ENCODE data around the gene NR4A1. TPM values are rescaled to one million over a fixed set of nuclear protein-coding genes. Genes with fewer than 3 reads are reported as not detected.
A peak's percentile ranks its signal among the peaks of the same experiment; 100 is the strongest.

The NR4A1 gene
- total RNA-seq, 1 experiment from 2014 or later = 90.7 TPM

DNA sequence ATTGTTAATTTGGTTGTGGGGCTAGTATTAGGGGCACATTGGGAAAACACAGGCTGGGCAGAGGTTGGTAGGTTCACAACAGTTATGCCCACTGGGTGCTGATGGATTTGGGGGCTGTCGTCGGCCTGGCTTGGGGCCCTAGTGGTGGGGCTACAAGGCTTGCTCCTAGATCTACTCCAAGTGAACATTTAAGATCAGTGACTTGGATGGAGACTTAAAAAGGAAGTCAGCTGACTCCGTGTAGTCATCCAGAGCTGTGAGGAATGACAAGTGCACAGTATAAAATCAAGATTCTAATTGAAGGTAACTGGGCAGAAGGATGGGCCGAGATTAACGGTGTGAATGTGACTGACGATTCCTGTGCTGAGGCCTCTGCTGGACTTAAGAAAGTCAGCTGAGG lies 12.8 kb upstream of the NR4A1 start:
- H3K9ac ChIP-seq (ENCODE audit: low read length) = no peak overlapping the region
- H3K27me3 ChIP-seq (ENCODE audit: low read length) = no peaks in the 10 kb centered on the region
- DNase-seq = no peak
- H3F3A ChIP-seq (ENCODE audit: low read length, unreplicated experiment) = no peaks in the 10 kb centered on the region
- peak overlapping the region; percentile 91; the same call in 1 of the 2 replicates for H3K4me3 ChIP-seq (ENCODE audit: low read length)
- ChIA-PET CTCF (no interaction called here), POLR2A (ENCODE audit: unreplicated experiment) (no interaction called here)
- intact Hi-C loops (cut with micrococcal nuclease) = no loop called here
- TF ChIP-seq, protein P1, sequence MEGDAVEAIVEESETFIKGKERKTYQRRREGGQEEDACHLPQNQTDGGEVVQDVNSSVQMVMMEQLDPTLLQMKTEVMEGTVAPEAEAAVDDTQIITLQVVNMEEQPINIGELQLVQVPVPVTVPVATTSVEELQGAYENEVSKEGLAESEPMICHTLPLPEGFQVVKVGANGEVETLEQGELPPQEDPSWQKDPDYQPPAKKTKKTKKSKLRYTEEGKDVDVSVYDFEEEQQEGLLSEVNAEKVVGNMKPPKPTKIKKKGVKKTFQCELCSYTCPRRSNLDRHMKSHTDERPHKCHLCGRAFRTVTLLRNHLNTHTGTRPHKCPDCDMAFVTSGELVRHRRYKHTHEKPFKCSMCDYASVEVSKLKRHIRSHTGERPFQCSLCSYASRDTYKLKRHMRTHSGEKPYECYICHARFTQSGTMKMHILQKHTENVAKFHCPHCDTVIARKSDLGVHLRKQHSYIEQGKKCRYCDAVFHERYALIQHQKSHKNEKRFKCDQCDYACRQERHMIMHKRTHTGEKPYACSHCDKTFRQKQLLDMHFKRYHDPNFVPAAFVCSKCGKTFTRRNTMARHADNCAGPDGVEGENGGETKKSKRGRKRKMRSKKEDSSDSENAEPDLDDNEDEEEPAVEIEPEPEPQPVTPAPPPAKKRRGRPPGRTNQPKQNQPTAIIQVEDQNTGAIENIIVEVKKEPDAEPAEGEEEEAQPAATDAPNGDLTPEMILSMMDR (conservative IDR thresholded peaks at IDR 0.05; ENCODE audit: low read depth, low read length) = no peak
- no peaks in the 10 kb centered on the region for H3K36me3 ChIP-seq (ENCODE audit: low read depth, low read length)
- no peak overlapping the region for H2AFZ ChIP-seq (ENCODE audit: low read length)
- H3K79me2 ChIP-seq (ENCODE audit: low read length) = peaks cover 16% of the 10 kb centered on the region; the same call in 1 of the 2 replicates
- TSS peak; percentile 16 for BruUV-seq (replicated peaks)
- H3K4me2 ChIP-seq (ENCODE audit: low read length) = peak overlapping the region; percentile 95
- no peaks in the 10 kb centered on the region for H3K9me2 ChIP-seq (replicated peaks; ENCODE audit: low read length)
- H4K20me1 ChIP-seq (ENCODE audit: low read length) = no peaks in the 10 kb centered on the region
- no peaks in the 10 kb centered on the region for H3K9me3 ChIP-seq (ENCODE audit: low read length)
- H3K4me1 ChIP-seq (ENCODE audit: insufficient read depth, low read length) = peaks cover 17% of the 10 kb centered on the region; the same call in 1 of the 2 replicates
- no peak for ATAC-seq
- H3K27ac ChIP-seq (ENCODE audit: low read length) = no peak overlapping the region

DNA sequence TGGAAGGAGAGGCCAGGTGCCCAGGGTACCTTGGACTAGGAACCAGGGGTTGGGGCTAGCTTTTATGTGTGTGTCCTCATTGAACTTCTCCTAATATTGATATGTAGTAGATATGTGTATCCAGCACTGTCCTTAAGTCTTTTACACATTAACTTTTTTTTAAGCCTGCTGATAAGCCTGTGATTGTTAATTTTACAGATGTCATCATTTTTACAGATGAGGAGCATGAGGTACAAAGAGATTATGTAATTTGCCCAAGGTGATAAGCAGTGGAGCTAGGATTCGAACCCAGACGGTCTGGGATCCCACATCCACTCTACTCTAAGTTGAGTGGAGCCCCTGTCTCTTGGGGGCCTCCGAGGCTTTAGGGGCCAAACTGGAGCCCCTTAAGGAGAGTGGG lies 10.2 kb upstream of the NR4A1 start:
- CTCF ChIA-PET = no interaction called here
- intact Hi-C loops (cut with micrococcal nuclease) = no loop called here
- Histone ChIP-seq H3K79me2 (ENCODE audit: low read length) (peaks cover 16% of the 10 kb centered on the region; the same call in 1 of the 2 replicates), H3F3A (ENCODE audit: low read length, unreplicated experiment) (no peaks in the 10 kb centered on the region), H4K20me1 (ENCODE audit: low read length) (no peaks in the 10 kb centered on the region), H3K4me2 (ENCODE audit: low read length) (no peak overlapping the region), H3K9ac (ENCODE audit: low read length) (no peak overlapping the region), H2AFZ (ENCODE audit: low read length) (no peak overlapping the region), H3K27me3 (ENCODE audit: low read length) (no peaks in the 10 kb centered on the region), H3K4me1 (ENCODE audit: insufficient read depth, low read length) (peaks cover 20% of the 10 kb centered on the region; the same call in 1 of the 2 replicates), H3K9me2 (replicated peaks; ENCODE audit: low read length) (no peaks in the 10 kb centered on the region), H3K27ac (ENCODE audit: low read length) (no peak overlapping the region), H3K36me3 (ENCODE audit: low read depth, low read length) (no peaks in the 10 kb centered on the region), H3K9me3 (ENCODE audit: low read length) (no peaks in the 10 kb centered on the region), H3K4me3 (ENCODE audit: low read length) (no peak overlapping the region)
- TF ChIP-seq EZH2phosphoT487 (IDR thresholded peaks at IDR 0.05; ENCODE audit: borderline replicate concordance, low read length) = no peak
- TF ChIP-seq, protein P1 (conservative IDR thresholded peaks at IDR 0.05; ENCODE audit: low read depth, low read length) = no peak
- TF ChIP-seq EZH2 (IDR thresholded peaks at IDR 0.05; ENCODE audit: low read length, unreplicated experiment) = no peak
- DNase-seq (no peak), ATAC-seq (no peak)
- BruUV-seq (replicated peaks) = no TSS peak
- POLR2A ChIA-PET (ENCODE audit: unreplicated experiment) = no interaction called here

DNA sequence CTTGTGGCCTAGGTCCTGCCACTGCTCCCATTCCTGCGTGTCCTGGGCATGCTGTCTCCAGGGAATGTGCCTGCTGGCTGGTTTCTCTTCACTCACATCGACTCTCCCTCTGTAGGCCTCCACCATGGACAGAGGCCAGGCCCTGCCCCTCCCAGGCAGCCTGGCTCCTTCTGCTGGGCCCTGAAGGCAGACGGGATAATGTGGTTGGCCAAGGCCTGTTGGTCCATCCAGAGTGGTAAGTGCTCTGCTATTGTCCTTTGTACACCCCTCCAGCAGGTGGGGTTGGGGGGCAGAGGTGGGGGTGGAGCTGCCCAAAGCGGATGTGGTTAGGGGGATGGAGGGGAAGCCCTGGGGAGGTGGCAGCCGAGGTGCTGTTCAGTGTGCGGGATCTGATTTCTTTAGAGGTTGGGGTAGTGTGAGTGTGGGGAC lies 9.5 kb upstream of the NR4A1 start:
- CTCF ChIA-PET = no interaction called here
- no peak for TF ChIP-seq EZH2 (IDR thresholded peaks at IDR 0.05; ENCODE audit: low read length, unreplicated experiment)
- no peak for TF ChIP-seq EZH2phosphoT487 (IDR thresholded peaks at IDR 0.05; ENCODE audit: borderline replicate concordance, low read length)
- TF ChIP-seq, protein P1 (conservative IDR thresholded peaks at IDR 0.05; ENCODE audit: low read depth, low read length) = no peak
- Histone ChIP-seq H3K4me2 (ENCODE audit: low read length) (no peak overlapping the region), H3K27me3 (ENCODE audit: low read length) (no peaks in the 10 kb centered on the region), H3K9ac (ENCODE audit: low read length) (no peak overlapping the region), H3K4me1 (ENCODE audit: insufficient read depth, low read length) (peaks cover 13% of the 10 kb centered on the region; the same call in 1 of the 2 replicates), H4K20me1 (ENCODE audit: low read length) (no peaks in the 10 kb centered on the region), H3K4me3 (ENCODE audit: low read length) (no peak overlapping the region), H3K79me2 (ENCODE audit: low read length) (peaks cover 16% of the 10 kb centered on the region; the same call in 1 of the 2 replicates), H3K9me2 (replicated peaks; ENCODE audit: low read length) (no peaks in the 10 kb centered on the region), H3K36me3 (ENCODE audit: low read depth, low read length) (no peaks in the 10 kb centered on the region), H2AFZ (ENCODE audit: low read length) (no peak overlapping the region), H3K27ac (ENCODE audit: low read length) (no peak overlapping the region), H3F3A (ENCODE audit: low read length, unreplicated experiment) (no peaks in the 10 kb centered on the region), H3K9me3 (ENCODE audit: low read length) (no peaks in the 10 kb centered on the region)
- POLR2A ChIA-PET (ENCODE audit: unreplicated experiment) = no interaction called here
- intact Hi-C loops (cut with micrococcal nuclease) = no loop called here
- BruUV-seq (replicated peaks) = no TSS peak
- DNase-seq (no peak), ATAC-seq (no peak)
